NCI-H128 (cell line): ENCODE measurements around the gene IQSEC1.

Source experiments
- DNase-seq: peaks from one replicate; lab custom pipeline; 2025; ENCODE audit not compliant: unreplicated experiment; lab: John Stamatoyannopoulos, UW

The IQSEC1 gene

GRCh38 chr3:13068269-13069010 is 4.8 kb downstream of the IQSEC1 start:
- no peak for DNase-seq

- DNase-seq = no peak
These were observed 5.5 kb downstream of the IQSEC1 start for GRCh38 chr3:13067778-13068177.

GRCh38 chr3:13066834-13067233 is 6.4 kb downstream of the IQSEC1 start:
- DNase-seq = no peak

GRCh38 chr3:13066236-13066635 is 7.0 kb downstream of the IQSEC1 start:
- DNase-seq = no peak

GRCh38 chr3:13065727-13066126 is 7.5 kb downstream of the IQSEC1 start:
- DNase-seq = no peak

- DNase-seq = no peak
These were observed 8.3 kb downstream of the IQSEC1 start for GRCh38 chr3:13064964-13065363.

- DNase-seq = no peak
These were observed 8.9 kb downstream of the IQSEC1 start for GRCh38 chr3:13064159-13064868.

- DNase-seq = no peak
These were observed 10.0 kb downstream of the IQSEC1 start for GRCh38 chr3:13063225-13063624.

- no peak for DNase-seq
These were observed 10.6 kb downstream of the IQSEC1 start for GRCh38 chr3:13062647-13063046.

- no peak for DNase-seq
These were observed 12.8 kb downstream of the IQSEC1 start for GRCh38 chr3:13060341-13060910.

- no peak for DNase-seq
These were observed 14.7 kb downstream of the IQSEC1 start for GRCh38 chr3:13058346-13059120.

GRCh38 chr3:13057282-13058040 is 15.8 kb downstream of the IQSEC1 start:
- DNase-seq = no peak

GRCh38 chr3:13055634-13056033 is 17.6 kb downstream of the IQSEC1 start:
- DNase-seq = no peak

- no peak for DNase-seq
These were observed 18.6 kb downstream of the IQSEC1 start for GRCh38 chr3:13054341-13055285.

GRCh38 chr3:13053893-13054292 is 19.3 kb downstream of the IQSEC1 start:
- no peak for DNase-seq

- DNase-seq = no peak
These were observed 19.8 kb downstream of the IQSEC1 start for GRCh38 chr3:13053420-13053819.

GRCh38 chr3:13052191-13052820 is 20.9 kb downstream of the IQSEC1 start:
- no peak for DNase-seq

- no peak for DNase-seq
These were observed 21.6 kb downstream of the IQSEC1 start for GRCh38 chr3:13051581-13051980.

- DNase-seq = no peak
These were observed 22.2 kb downstream of the IQSEC1 start for GRCh38 chr3:13051066-13051465.
